Kidney capillary endothelial cell (primary cell): ENCODE measurements around the gene ARHGAP26.

Experiments used
- DNase-seq: peaks from one replicate; pipeline ENCODE4 v3.0.0-alpha.2; 2018; ENCODE audit warnings: low spot score

The ARHGAP26 gene

GRCh38 chr5:142814122-142814521 is 43.9 kb downstream of the ARHGAP26 start:
- no peak for DNase-seq

GRCh38 chr5:142815469-142815868 is 45.3 kb downstream of the ARHGAP26 start:
- DNase-seq, result no peak

- no peak for DNase-seq
These were observed 46.6 kb downstream of the ARHGAP26 start for GRCh38 chr5:142816531-142817430.

GRCh38 chr5:142817949-142818431 is 47.8 kb downstream of the ARHGAP26 start:
- DNase-seq, result no peak

- DNase-seq, result no peak
These were observed 49.1 kb downstream of the ARHGAP26 start for GRCh38 chr5:142819292-142819691.

- DNase-seq, result no peak
These were observed 49.6 kb downstream of the ARHGAP26 start for GRCh38 chr5:142819825-142820224.

- DNase-seq, result no peak
These were observed 50.3 kb downstream of the ARHGAP26 start for GRCh38 chr5:142820447-142820846.

- DNase-seq, result no peak
These were observed 51.0 kb downstream of the ARHGAP26 start for GRCh38 chr5:142821034-142821732.

GRCh38 chr5:142821733-142822487 is 51.7 kb downstream of the ARHGAP26 start:
- DNase-seq, result peak; percentile 89

- DNase-seq, result no peak
These were observed 52.9 kb downstream of the ARHGAP26 start for GRCh38 chr5:142823126-142823525.

GRCh38 chr5:142823806-142824205 is 53.6 kb downstream of the ARHGAP26 start:
- DNase-seq, result no peak

- no peak for DNase-seq
These were observed 54.2 kb downstream of the ARHGAP26 start for GRCh38 chr5:142824391-142824790.

GRCh38 chr5:142825378-142826089 is 55.4 kb downstream of the ARHGAP26 start:
- DNase-seq, result no peak

GRCh38 chr5:142826093-142826492 is 55.9 kb downstream of the ARHGAP26 start:
- DNase-seq, result no peak

GRCh38 chr5:142826741-142827492 is 56.7 kb downstream of the ARHGAP26 start:
- DNase-seq, result peak; percentile 78

GRCh38 chr5:142827934-142828576 is 57.9 kb downstream of the ARHGAP26 start:
- no peak for DNase-seq

GRCh38 chr5:142828797-142829535 is 58.8 kb downstream of the ARHGAP26 start:
- DNase-seq, result no peak

- DNase-seq, result no peak
These were observed 59.6 kb downstream of the ARHGAP26 start for GRCh38 chr5:142829801-142830220.

- DNase-seq, result no peak
These were observed 60.2 kb downstream of the ARHGAP26 start for GRCh38 chr5:142830241-142831008.
